Left colon (tissue), 2 donors: ENCODE measurements around the gene BSN. TPM values are rescaled to one million over a fixed set of nuclear protein-coding genes. Genes with fewer than 3 reads are reported as not detected.

Experiments
- ATAC-seq: fragments of 200-7000 bp; cut with Tn5 transposase; one replicate; pipeline ENCODE4 v1.9.1; 2020; ENCODE audit warnings: mild to moderate bottlenecking, moderate library complexity
- DNase-seq, 2 donors: peaks; one replicate each; pipeline ENCODE4 v3.0.0-alpha.2; 2020
- intact Hi-C, 2 donors: fragments of 100-400 bp; cut with DNase I in 1 of 2; cut with micrococcal nuclease in 1 of 2; formaldehyde crosslinking; loops; one replicate each; pipeline versions ENCODE4 v1.11.2 to v1.14.0; 2022; cut with DNase I, micrococcal nuclease
- total RNA-seq, 2 donors: library from RNA; stranded (reverse); fragmentation: NEBNext Ultra II Directional; extraction: Animal tissue kit (Norgen Biotek cat#: 25700); gene quantifications; one replicate each; pipeline ENCODE4 v1.2.1, GENCODE V29; 2021
- donor health status: DM: no; HTN: no; CAD: no.
- donor health status: DM: yes; HTN: yes; CAD: no.

BSN gene
- total RNA-seq, 2 donors from 2014 or later, result 0.24 to 0.25 TPM

GRCh38 chr3:49531715-49532114 lies 22.6 kb upstream of the BSN start:
- intact Hi-C loops, result loop anchor here in 1 of 2 donors (10.0 kb wide), 1 partner anchor 143 kb away; the partner anchor contains the start of gene APEH
- no peak for ATAC-seq
- no peak for DNase-seq

- ATAC-seq, result no peak
- intact Hi-C loops, result loop anchor here in 1 of 2 donors (10.0 kb wide), 1 partner anchor 142 kb away; the partner anchor contains the start of gene APEH
- no peak for DNase-seq
Observed at GRCh38 chr3:49533031-49533430, 21.2 kb upstream of the BSN start.

DNA sequence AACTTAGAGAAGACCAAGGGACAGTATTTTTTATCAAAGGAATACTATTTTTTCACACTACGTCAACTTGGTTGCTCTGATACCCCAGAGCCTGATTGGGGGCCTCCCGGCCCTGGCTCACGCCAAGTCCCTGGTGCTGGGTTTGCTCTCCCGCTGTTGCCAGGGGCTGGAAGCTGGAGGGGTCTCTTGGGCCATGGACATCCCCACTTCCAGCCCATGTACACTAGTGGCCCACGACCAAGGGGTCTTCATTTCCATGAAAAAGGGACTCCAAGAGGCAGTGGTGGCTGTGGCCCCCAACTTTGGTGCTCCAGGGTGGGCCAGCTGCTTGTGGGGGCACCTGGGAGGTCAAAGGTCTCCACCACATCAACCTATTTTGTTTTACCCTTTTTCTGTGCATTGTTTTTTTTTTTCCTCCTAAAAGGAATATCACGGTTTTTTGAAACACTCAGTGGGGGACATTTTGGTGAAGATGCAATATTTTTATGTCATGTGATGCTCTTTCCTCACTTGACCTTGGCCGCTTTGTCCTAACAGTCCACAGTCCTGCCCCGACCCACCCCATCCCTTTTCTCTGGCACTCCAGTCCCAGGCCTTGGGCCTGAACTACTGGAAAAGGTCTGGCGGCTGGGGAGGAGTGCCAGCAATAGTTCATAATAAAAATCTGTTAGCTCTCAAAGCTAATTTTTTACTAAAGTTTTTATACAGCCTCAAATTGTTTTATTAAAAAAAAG lies 20.3 kb upstream of the BSN start:
- no peak for ATAC-seq
- intact Hi-C loops, result loop anchor here in 1 of 2 donors (10.0 kb wide), 1 partner anchor 141 kb away; the partner anchor contains the start of gene APEH
- DNase-seq, result no peak

- ATAC-seq, result no peak
- no peak for DNase-seq
- intact Hi-C loops, result loop anchor here (5.0 to 10.0 kb wide), 2 partner anchors 137 to 140 kb away; partner anchors contain the start of gene APEH (in 2 of the 2)
Observed at GRCh38 chr3:49534581-49535441, 19.5 kb upstream of the BSN start.

- intact Hi-C loops, result loop anchor here (5.0 to 10.0 kb wide), 2 partner anchors 136 to 139 kb away; partner anchors contain the start of gene APEH (in 2 of the 2)
Observed at GRCh38 chr3:49535971-49536874, 18.1 kb upstream of the BSN start.

GRCh38 chr3:49536875-49537533 lies 17.3 kb upstream of the BSN start:
- intact Hi-C loops, result loop anchor here (5.0 to 10.0 kb wide), 2 partner anchors 135 to 138 kb away; partner anchors contain the start of gene APEH (in 2 of the 2)
- DNase-seq (no peak), ATAC-seq (no peak)

More at GRCh38 chr3:49535971-49536874, 18.1 kb upstream of the BSN start:
- DNase-seq (no peak), ATAC-seq (no peak)

DNA sequence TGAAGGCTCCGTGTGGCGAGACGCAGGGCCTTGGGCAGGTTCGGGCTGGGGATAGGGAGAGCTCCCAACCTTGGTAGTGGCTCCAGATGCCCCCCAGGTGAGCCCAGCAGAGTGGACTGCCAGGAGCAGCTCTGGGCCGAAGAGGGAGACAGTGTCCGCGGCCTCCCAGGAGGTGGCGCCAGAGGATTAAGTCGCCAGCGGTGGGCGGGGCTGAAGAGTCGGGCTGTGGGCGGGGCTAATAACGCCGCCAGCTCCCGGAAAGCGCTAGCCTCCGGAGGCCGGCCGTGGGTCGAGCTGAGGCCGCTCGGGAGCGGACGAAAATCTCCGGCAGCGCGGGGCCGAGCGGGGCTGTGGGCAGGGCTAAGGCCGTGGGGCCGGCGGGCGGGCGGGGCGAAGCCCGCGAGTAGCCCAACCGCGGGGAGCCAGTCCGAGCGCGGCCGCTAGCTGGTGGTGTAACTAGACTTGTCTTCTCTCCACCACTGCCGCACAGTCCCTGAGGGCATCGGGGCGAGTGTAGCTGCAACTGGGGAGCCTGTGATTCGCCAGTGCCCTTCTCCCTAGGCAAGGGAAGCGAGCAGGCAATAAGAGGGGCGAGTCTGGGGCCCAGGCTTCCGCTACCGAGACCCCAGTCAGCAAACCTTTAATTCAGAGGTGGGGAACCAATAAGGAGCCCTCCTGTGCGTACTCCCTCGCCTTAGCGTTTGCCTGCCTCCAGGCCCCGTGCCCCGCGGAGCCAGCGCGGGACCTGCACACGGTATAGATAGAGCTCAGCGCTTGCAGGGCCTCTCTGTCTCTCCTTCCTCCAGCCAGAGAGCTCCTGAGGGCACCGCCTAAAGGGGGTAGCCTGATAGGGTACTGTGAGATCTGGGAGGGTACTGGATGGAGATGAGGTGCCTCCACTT lies 14.4 kb upstream of the BSN start:
- DNase-seq, result peak; percentile 90 to 96
- peak; percentile 97 for ATAC-seq
- intact Hi-C loops, result loop anchor here (5.0 to 10.0 kb wide), 2 partner anchors 132 to 135 kb away; partner anchors contain the start of gene APEH (in 2 of the 2)

- no peak for DNase-seq
- no peak for ATAC-seq
- intact Hi-C loops, result no loop called here
Observed at GRCh38 chr3:49552087-49552486, 2.2 kb upstream of the BSN start.

GRCh38 chr3:49553324-49553691 lies 969 bp upstream of the BSN start:
- intact Hi-C loops, result no loop called here

DNA sequence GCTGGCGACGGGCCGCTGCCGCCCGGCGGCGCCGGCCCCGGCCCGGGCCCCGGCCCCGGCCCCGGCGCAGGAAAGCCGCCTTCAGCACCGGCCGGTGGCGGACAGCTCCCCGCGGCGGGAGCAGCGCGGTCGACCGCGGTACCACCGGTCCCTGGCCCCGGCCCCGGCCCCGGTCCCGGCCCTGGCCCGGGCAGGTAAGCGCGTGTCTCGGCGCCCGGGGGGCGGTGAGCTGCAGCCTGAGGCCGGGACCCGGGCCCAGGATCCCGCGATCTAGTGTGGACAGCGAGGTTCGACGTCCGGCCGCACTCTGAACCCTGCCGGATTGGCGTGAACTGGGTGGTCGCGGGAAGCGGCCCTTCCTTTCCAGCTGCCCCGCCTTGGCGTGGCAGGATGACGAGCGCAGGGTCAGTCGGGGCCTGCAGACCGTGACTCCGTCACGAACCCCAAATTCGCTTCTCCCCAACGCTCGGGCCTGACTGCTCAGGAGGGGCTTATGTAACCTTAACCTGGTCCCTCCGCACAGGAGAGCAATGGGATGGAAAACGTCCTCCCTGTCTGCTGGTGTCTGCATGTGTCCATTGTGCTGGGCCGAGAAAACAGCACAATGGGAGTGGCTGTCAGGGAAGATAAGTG lies 472 bp downstream of the BSN start:
- intact Hi-C loops, result no loop called here
- DNase-seq, result peak in 1 of 2 donors; percentile 63
- peak; percentile 89 for ATAC-seq

More at GRCh38 chr3:49553324-49553691, 969 bp upstream of the BSN start:
- DNase-seq, result no peak
- ATAC-seq, result no peak

- ATAC-seq (no peak), DNase-seq (no peak)
- intact Hi-C loops, result no loop called here
Observed at GRCh38 chr3:49556500-49557275, 2.4 kb downstream of the BSN start.

DNA sequence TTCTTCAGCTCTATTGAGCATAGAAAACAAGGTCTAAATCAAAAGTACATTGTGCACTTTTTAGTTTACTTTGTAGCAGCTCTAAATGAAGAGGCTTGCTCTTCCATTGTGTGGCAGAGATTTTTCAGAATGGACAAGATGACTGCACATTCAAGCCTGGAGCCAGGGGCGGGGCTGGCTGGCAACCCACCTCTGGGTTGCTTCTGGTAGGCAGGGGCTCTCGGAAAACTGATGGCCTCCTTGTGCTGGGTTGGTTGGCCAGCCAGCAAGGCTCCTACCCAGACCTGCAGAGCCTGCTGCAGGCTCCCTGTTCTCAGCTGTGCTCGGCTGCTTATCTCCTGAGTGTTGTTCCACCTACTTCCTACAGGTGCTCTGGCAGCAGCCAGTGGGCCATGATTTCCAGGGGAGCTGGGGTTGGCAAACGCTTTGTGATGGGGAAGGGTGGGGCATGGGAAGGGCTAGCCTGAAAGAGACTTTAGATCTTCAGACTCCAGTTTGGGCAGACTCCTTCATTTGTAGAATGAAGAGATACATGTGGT lies 8.8 kb downstream of the BSN start:
- no peak for DNase-seq
- ATAC-seq, result peak; percentile 22
- intact Hi-C loops, result no loop called here

DNA sequence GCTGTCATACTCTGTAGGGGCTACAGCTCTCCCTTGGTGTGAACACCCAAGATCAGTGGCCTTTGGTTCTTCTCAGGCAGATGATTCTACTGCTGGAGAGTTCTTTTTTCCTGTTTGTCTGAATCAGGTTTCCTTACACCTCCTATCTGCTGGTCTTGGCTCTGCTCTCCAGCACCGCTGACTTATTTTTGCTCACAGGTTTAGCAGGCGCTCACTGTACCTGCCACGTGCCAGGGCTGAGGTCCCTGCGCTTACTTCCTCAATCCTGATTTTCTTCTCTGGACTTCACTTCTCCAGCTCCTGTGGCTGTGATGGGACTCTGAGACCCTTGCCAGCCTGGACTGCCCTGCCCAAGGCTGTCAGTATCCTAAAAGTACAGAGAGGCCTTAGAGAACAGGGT lies 9.5 kb downstream of the BSN start:
- ATAC-seq (no peak), DNase-seq (no peak)
- intact Hi-C loops, result no loop called here

GRCh38 chr3:49566312-49566711 lies 12.0 kb downstream of the BSN start:
- ATAC-seq (no peak), DNase-seq (no peak)
- intact Hi-C loops, result no loop called here

DNA sequence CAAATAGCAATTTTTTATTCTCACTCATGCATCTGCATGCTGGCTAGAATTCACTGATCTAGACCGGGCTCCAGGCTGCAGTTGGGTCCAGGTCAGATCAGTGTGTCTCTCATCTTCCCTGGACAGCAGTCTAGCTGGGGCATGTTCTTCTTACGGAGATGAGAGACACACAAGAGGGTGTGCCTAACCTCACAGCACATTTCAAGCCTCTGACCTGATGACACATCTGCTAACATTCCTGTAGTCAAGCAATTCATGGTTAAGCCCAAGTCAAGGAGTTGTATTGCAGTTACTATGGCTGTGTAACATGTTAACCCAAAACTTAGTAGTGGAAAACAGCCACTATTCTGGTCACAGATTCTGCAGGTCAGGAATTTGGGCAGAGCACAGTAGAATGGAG lies 13.1 kb downstream of the BSN start:
- ATAC-seq (no peak), DNase-seq (no peak)
- intact Hi-C loops, result no loop called here

GRCh38 chr3:49568965-49569364 lies 14.7 kb downstream of the BSN start:
- ATAC-seq (no peak), DNase-seq (no peak)
- intact Hi-C loops, result no loop called here
